ENCODE results near the gene COMMD3.
A peak's percentile ranks its signal among the peaks of the same experiment; 100 is the strongest.

The COMMD3 gene

GRCh38 chr10:22319547-22319979 is 3.4 kb downstream of the COMMD3 start:
- DNase-seq: no peak

GRCh38 chr10:22319980-22320558 is 3.9 kb downstream of the COMMD3 start:
- DNase-seq: peak in 2 of 56 donors; percentile 0 to 53

- DNase-seq: peak in 52 of 56 donors; percentile 44 to 90 (median 80)
Observed at GRCh38 chr10:22320591-22321155, 4.5 kb downstream of the COMMD3 start, which contains the start of gene BMI1. Gene BMI1 (plus strand): TSS chr10:22321099. CDS start chr10:22326450, 5,351 bp downstream.

- peak in 41 of 56 donors; percentile 46 to 87 (median 77) for DNase-seq
Observed at GRCh38 chr10:22321156-22321923, 5.2 kb downstream of the COMMD3 start.

GRCh38 chr10:22321924-22322640 is 5.9 kb downstream of the COMMD3 start:
- peak in 28 of 56 donors; percentile 13 to 64 (median 32) for DNase-seq

- DNase-seq: no peak
Observed at GRCh38 chr10:22322641-22323160, 6.5 kb downstream of the COMMD3 start.

GRCh38 chr10:22323538-22324305 is 7.5 kb downstream of the COMMD3 start:
- no peak for DNase-seq

- DNase-seq: no peak
Observed at GRCh38 chr10:22324413-22324812, 8.2 kb downstream of the COMMD3 start.

- DNase-seq: peak in 1 of 56 donors; percentile 8
Observed at GRCh38 chr10:22324893-22325271, 8.7 kb downstream of the COMMD3 start.

- DNase-seq: peak in 37 of 56 donors; percentile 24 to 79 (median 47)
Observed at GRCh38 chr10:22325272-22326144, 9.3 kb downstream of the COMMD3 start.

GRCh38 chr10:22326145-22326702 is 10.0 kb downstream of the COMMD3 start:
- no peak for DNase-seq

GRCh38 chr10:22329150-22329549 is 13.0 kb downstream of the COMMD3 start:
- no peak for DNase-seq

GRCh38 chr10:22332116-22332692 is 16.0 kb downstream of the COMMD3 start:
- DNase-seq: no peak

- DNase-seq: no peak
Observed at GRCh38 chr10:22333167-22333974, 17.2 kb downstream of the COMMD3 start.

- no peak for DNase-seq
Observed at GRCh38 chr10:22333975-22334282, 17.7 kb downstream of the COMMD3 start.

- peak in 5 of 56 donors; percentile 4 to 9 (median 7) for DNase-seq
Observed at GRCh38 chr10:22334414-22335172, 18.4 kb downstream of the COMMD3 start.

All from nucleus accumbens (tissue), 56 donors.